ENCODE data around the gene RPL37.
"Not testable (repeated sequence)": the region's sequence is repeated elsewhere in the genome, so short reads cannot be mapped to it uniquely, and the experiment has no call there.

RPL37 gene

GRCh38 chr5:40791715-40792139 is 43.3 kb downstream of the RPL37 start:
- Mint-ChIP-seq H3K9me3 (peaks cover 32% of the 10 kb centered on the region), H3K36me3 (ENCODE audit: low read depth) (peaks cover 66% of the 10 kb centered on the region), H3K4me3 (no peak overlapping the region), H3K4me1 (peaks cover 13% of the 10 kb centered on the region), H3K27me3 (ENCODE audit: low read depth, poor library complexity) (no peaks in the 10 kb centered on the region), H3K27ac (no peak overlapping the region)
- DNase-seq = no peak
- no peak for TF ChIP-seq CTCF (IDR thresholded peaks at IDR 0.05)

- H3K4me1 Mint-ChIP-seq = peaks cover 7% of the 10 kb centered on the region
Measured at GRCh38 chr5:40790947-40791593, 44.0 kb downstream of the RPL37 start.

GRCh38 chr5:40788941-40789340 is 46.1 kb downstream of the RPL37 start:
- H3K27ac Mint-ChIP-seq; H3K4me3 Mint-ChIP-seq; H3K4me1 Mint-ChIP-seq; DNase-seq; H3K27me3 Mint-ChIP-seq (ENCODE audit: low read depth, poor library complexity): not testable (repeated sequence)
- Mint-ChIP-seq H3K9me3 (peaks cover 37% of the 10 kb centered on the region), H3K36me3 (ENCODE audit: low read depth) (peaks cover 61% of the 10 kb centered on the region)

More at GRCh38 chr5:40790947-40791593, 44.0 kb downstream of the RPL37 start:
- TF ChIP-seq CTCF (IDR thresholded peaks at IDR 0.05) = no peak
- H3K27ac Mint-ChIP-seq = no peak overlapping the region
- H3K9me3 Mint-ChIP-seq = peaks cover 38% of the 10 kb centered on the region
- peaks cover 72% of the 10 kb centered on the region for H3K36me3 Mint-ChIP-seq (ENCODE audit: low read depth)
- DNase-seq = no peak
- H3K4me3 Mint-ChIP-seq = no peak overlapping the region
- H3K27me3 Mint-ChIP-seq (ENCODE audit: low read depth, poor library complexity) = no peaks in the 10 kb centered on the region

GRCh38 chr5:40787986-40788385 is 47.0 kb downstream of the RPL37 start:
- no peaks in the 10 kb centered on the region for H3K4me1 Mint-ChIP-seq
- H3K4me3 Mint-ChIP-seq = no peak overlapping the region
- no peak for TF ChIP-seq CTCF (IDR thresholded peaks at IDR 0.05)
- peaks cover 37% of the 10 kb centered on the region for H3K9me3 Mint-ChIP-seq
- H3K27ac Mint-ChIP-seq = no peak overlapping the region
- no peaks in the 10 kb centered on the region for H3K27me3 Mint-ChIP-seq (ENCODE audit: low read depth, poor library complexity)
- H3K36me3 Mint-ChIP-seq (ENCODE audit: low read depth) = peaks cover 52% of the 10 kb centered on the region
- DNase-seq = no peak

- H3K27me3 Mint-ChIP-seq (ENCODE audit: low read depth, poor library complexity); H3K4me1 Mint-ChIP-seq; H3K4me3 Mint-ChIP-seq; DNase-seq; H3K27ac Mint-ChIP-seq: not testable (repeated sequence)
- Mint-ChIP-seq H3K36me3 (ENCODE audit: low read depth) (peaks cover 52% of the 10 kb centered on the region), H3K9me3 (peaks cover 37% of the 10 kb centered on the region)
Measured at GRCh38 chr5:40786664-40787063, 48.4 kb downstream of the RPL37 start.

- Mint-ChIP-seq H3K27ac (no peak overlapping the region), H3K4me1 (no peaks in the 10 kb centered on the region), H3K9me3 (peaks cover 37% of the 10 kb centered on the region), H3K4me3 (no peak overlapping the region), H3K36me3 (ENCODE audit: low read depth) (peaks cover 55% of the 10 kb centered on the region), H3K27me3 (ENCODE audit: low read depth, poor library complexity) (no peaks in the 10 kb centered on the region)
- TF ChIP-seq CTCF (IDR thresholded peaks at IDR 0.05) = no peak
- no peak for DNase-seq
Measured at GRCh38 chr5:40784916-40785315, 50.1 kb downstream of the RPL37 start.

- Mint-ChIP-seq H3K4me1 (no peaks in the 10 kb centered on the region), H3K27ac (no peak overlapping the region), H3K27me3 (ENCODE audit: low read depth, poor library complexity) (no peaks in the 10 kb centered on the region), H3K4me3 (no peak overlapping the region), H3K9me3 (peaks cover 31% of the 10 kb centered on the region), H3K36me3 (ENCODE audit: low read depth) (peaks cover 48% of the 10 kb centered on the region)
- DNase-seq = no peak
- no peak for TF ChIP-seq CTCF (IDR thresholded peaks at IDR 0.05)
Measured at GRCh38 chr5:40784027-40784653, 50.9 kb downstream of the RPL37 start.

Measured in nephron progenitor cell (in vitro differentiated cells).